Gastrocnemius medialis (tissue), 4 donors: ENCODE results near the gene CTNNBIP1. TPM values are rescaled to one million over a fixed set of nuclear protein-coding genes. Genes with fewer than 3 reads are reported as not detected.

Source experiments
- ATAC-seq, 2 donors: fragments of 150-250 bp; one replicate each; pipeline ENCODE4 v1.9.1; 2016
- DNase-seq, 2 donors: peaks; one replicate each; pipeline ENCODE4 v3.0.0-alpha.2; 2019
- H3K27ac ChIP-seq, 4 donors: fragments of 200-600 bp; sonication (generic); 1 replicate in 1 of 4; 2 replicates in 3 of 4; pipeline ENCODE4 v1.5.1; 2016 to 2018; ENCODE audit warnings: mild to moderate bottlenecking in 2 of 4, moderate library complexity in 1 of 4
- H3K27me3 ChIP-seq, 3 donors: fragments of 200-600 bp; sonication (generic) in 2 of 3; 1 replicate in 1 of 3; 2 replicates in 2 of 3; pipeline versions ENCODE4 v1.5.1 to v1.6.0; 2016 to 2019; ENCODE audit warnings: mild to moderate bottlenecking in 1 of 3, moderate library complexity in 1 of 3
- H3K36me3 ChIP-seq, 2 donors: fragments of 200-600 bp; sonication (generic) in 1 of 2; one replicate each; pipeline ENCODE4 v1.5.1; 2017 to 2018
- H3K4me1 ChIP-seq, 2 donors: fragments of 200-600 bp; sonication (generic) in 1 of 2; one replicate each; pipeline ENCODE4 v1.5.1; 2016 to 2017; ENCODE audit warnings: mild to moderate bottlenecking in 2 of 2
- H3K4me3 ChIP-seq, 4 donors: fragments of 200-600 bp; sonication (generic) in 3 of 4; 1 replicate in 1 of 4; 2 replicates in 3 of 4; pipeline ENCODE4 v1.5.1; 2016 to 2019; ENCODE audit warnings: mild to moderate bottlenecking in 2 of 4
- H3K9me3 ChIP-seq, 3 donors: fragments of 200-600 bp; sonication (generic) in 2 of 3; 1 replicate in 1 of 3; 2 replicates in 2 of 3; pipeline ENCODE4 v1.5.1; 2016 to 2019
- POLR2A ChIP-seq, 2 donors: fragments of 450-650 bp; IDR thresholded peaks; one replicate each; pipeline ENCODE4 v1.6.1; 2017; ENCODE audit warnings: antibody characterized with exemption in 2 of 2, mild to moderate bottlenecking in 2 of 2, moderate library complexity in 2 of 2
- in situ Hi-C, 4 donors: fragments of 200-750 bp; cut with MboI; loops; one replicate each; pipeline versions ENCODE4 v1.15.0 to v1.8.0; 2017; ENCODE audit warnings: low sequenced_read_pairs in 4 of 4
- intact Hi-C: fragments of 100-400 bp; cut with DNase I; formaldehyde crosslinking; loops from one replicate; pipeline ENCODE4 v1.15.1; 2023; ENCODE audit warnings: low total_unique reads
- total RNA-seq, 4 donors: library from RNA; depleted of rRNA; stranded (reverse); fragments of >200 nt; gene quantifications; one replicate each; pipeline versions ENCODE4 v1.1.0 to v1.2.3, GENCODE V29; 2016
- TF ChIP-seq, protein P1 (sequence below), 5 experiments: fragments of 450-650 bp in 3 of 5; fragments of 200-600 bp in 2 of 5; sonication (generic) in 2 of 5; IDR thresholded peaks in 4 of 5; conservative IDR thresholded peaks in 1 of 5; 1 replicate in 4 of 5; 2 replicates in 1 of 5; pipeline ENCODE4 v1.5.1; 2016 to 2019; ENCODE audit warnings: antibody characterized with exemption in 5 of 5, mild to moderate bottlenecking in 3 of 5, moderate library complexity in 3 of 5

The CTNNBIP1 gene
- total RNA-seq, 4 donors from 2014 or later, result 10.3 to 13.2 (median 10.4) TPM

DNA sequence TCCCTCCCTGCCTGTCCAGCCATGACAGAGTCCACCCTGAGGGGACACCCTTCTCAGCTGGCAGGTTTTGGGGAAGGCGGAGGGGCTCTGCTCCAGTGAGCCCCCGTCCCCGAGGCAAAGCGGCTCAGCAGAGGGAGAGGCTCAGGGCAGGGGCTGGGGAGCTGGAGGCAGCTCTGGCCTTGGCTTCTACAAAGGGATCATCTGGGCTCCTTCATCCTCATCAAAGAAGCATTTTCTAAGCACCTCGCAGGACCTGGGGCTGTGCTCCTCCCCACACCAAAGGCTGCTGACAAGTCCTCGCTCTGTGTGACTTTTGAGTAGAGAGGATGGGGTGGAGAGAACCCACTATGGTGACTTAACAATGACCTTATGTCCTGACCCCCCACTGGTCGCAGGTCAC, 65.3 kb downstream of the CTNNBIP1 start:
- Histone ChIP-seq H3K27me3 (no peaks in the 10 kb centered on the region), H3K27ac (peak overlapping the region in 1 of 4 donors; percentile 50), H3K4me1 (peaks cover 0 to 6% of the 10 kb centered on the region in 2 donors), H3K9me3 (no peaks in the 10 kb centered on the region), H3K36me3 (peaks cover 0 to 3% of the 10 kb centered on the region in 2 donors), H3K4me3 (no peak overlapping the region)
- TF ChIP-seq, protein P1, sequence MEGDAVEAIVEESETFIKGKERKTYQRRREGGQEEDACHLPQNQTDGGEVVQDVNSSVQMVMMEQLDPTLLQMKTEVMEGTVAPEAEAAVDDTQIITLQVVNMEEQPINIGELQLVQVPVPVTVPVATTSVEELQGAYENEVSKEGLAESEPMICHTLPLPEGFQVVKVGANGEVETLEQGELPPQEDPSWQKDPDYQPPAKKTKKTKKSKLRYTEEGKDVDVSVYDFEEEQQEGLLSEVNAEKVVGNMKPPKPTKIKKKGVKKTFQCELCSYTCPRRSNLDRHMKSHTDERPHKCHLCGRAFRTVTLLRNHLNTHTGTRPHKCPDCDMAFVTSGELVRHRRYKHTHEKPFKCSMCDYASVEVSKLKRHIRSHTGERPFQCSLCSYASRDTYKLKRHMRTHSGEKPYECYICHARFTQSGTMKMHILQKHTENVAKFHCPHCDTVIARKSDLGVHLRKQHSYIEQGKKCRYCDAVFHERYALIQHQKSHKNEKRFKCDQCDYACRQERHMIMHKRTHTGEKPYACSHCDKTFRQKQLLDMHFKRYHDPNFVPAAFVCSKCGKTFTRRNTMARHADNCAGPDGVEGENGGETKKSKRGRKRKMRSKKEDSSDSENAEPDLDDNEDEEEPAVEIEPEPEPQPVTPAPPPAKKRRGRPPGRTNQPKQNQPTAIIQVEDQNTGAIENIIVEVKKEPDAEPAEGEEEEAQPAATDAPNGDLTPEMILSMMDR (IDR thresholded peaks at IDR 0.05 in 4 of 5, conservative IDR thresholded peaks at IDR 0.05 in 1 of 5), result no peak
- ATAC-seq (no peak), DNase-seq (no peak)
- intact Hi-C loops (no loop called here), in situ Hi-C loops (no loop called here)

DNA sequence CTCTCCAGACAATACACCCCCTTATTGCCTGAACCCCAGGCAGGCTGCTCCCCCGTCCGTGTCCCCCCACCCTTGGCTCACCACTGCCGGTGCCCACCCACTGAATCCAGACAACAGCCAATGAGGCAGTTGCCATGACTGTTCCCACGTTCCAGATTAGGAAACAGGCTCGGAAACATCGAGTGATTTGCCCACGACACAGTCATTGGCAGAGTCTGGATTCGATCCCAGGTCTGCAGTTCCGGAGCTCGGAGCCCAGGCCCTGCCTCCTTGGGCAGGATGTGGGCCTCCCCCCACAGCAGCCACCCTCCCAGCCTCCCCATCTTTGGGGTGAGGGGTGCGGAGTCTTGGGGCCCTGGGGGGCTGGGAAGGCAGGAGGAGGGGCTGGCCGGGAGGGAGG, 66.0 kb downstream of the CTNNBIP1 start:
- no peaks in the 10 kb centered on the region for H3K9me3 ChIP-seq
- ATAC-seq (no peak), DNase-seq (no peak)
- H3K27me3 ChIP-seq, result no peaks in the 10 kb centered on the region
- intact Hi-C loops (no loop called here), in situ Hi-C loops (no loop called here)
- no peaks in the 10 kb centered on the region for H3K36me3 ChIP-seq
- no peak overlapping the region for H3K4me3 ChIP-seq
- TF ChIP-seq, protein P1 (IDR thresholded peaks at IDR 0.05 in 4 of 5, conservative IDR thresholded peaks at IDR 0.05 in 1 of 5), result no peak
- TF ChIP-seq POLR2A (IDR thresholded peaks at IDR 0.05), result no peak
- peaks cover 0 to 6% of the 10 kb centered on the region in 2 donors for H3K4me1 ChIP-seq
- H3K27ac ChIP-seq, result peak overlapping the region in 3 of 4 donors; percentile 6 to 50 (median 26)

DNA sequence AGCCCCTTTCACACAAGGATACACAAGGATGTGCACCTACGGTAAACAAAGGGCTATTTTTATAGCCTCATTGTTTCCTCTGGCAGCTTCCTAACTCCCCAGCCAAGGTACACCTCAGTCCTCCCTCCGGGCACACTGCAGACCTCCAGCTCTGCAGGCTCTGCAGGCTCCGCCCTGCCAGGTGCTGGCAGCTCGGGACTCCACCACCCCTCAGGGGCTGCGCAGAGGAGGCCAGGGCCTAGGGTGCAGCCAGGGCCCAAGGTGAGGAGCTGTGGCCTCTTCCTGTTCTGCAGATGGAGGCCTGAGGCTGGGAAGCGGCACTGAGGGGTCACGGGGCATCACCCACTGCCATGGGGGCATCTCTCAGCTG, 66.5 kb downstream of the CTNNBIP1 start:
- DNase-seq, result peak in 1 of 2 donors; percentile 11
- no peaks in the 10 kb centered on the region for H3K36me3 ChIP-seq
- H3K9me3 ChIP-seq, result no peaks in the 10 kb centered on the region
- peak overlapping the region in 3 of 4 donors; percentile 6 to 50 (median 26) for H3K27ac ChIP-seq
- in situ Hi-C loops (no loop called here), intact Hi-C loops (no loop called here)
- no peak for ATAC-seq
- no peak overlapping the region for H3K4me3 ChIP-seq
- H3K27me3 ChIP-seq, result no peaks in the 10 kb centered on the region
- H3K4me1 ChIP-seq, result peaks cover 0 to 6% of the 10 kb centered on the region in 2 donors
- TF ChIP-seq POLR2A (IDR thresholded peaks at IDR 0.05), result no peak
- TF ChIP-seq, protein P1 (IDR thresholded peaks at IDR 0.05 in 4 of 5, conservative IDR thresholded peaks at IDR 0.05 in 1 of 5), result no peak

DNA sequence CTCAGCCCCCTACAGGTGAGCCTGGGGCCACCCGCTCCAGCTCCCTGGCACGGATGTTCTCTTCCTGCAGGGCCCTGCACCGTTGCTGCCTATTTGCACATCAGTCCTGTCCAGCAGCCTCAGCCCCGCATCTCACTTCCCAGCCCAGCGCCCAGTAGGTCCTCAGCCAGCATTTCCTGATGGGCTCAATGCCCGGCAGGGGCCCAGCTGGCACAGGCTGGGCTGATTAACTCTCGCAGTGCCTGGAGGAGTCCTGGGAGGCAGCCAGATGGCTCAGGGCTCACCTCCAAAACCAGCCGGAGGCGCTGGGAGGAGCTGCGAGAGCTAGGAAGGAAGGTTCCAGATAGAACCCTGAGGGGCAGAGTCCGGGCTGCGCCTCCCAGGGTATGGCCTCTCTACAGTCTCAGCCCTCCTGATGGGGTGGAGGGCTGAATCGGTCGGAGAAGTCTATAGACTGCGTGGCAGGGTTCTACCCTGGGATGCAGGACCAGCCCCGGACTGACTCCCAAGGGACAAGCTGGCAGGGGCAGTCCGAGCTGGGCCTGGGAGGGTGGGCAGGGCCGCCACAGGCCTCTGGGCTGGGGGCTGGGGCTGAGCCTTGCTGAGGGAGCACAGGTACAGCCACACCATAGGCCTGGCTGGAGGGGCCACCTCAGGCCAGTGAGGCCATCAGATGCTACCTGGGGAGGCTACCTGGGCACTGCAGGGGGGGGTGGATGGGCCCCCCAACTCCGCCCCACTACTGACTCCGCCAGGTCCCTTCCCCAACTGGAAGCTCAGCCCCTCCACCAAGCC, 67.1 kb downstream of the CTNNBIP1 start:
- Histone ChIP-seq H3K4me1 (peaks cover 0 to 6% of the 10 kb centered on the region in 2 donors), H3K9me3 (no peaks in the 10 kb centered on the region), H3K27ac (peak overlapping the region in 2 of 4 donors; percentile 50 to 52), H3K27me3 (no peaks in the 10 kb centered on the region), H3K4me3 (no peak overlapping the region), H3K36me3 (no peaks in the 10 kb centered on the region)
- DNase-seq (peak in 1 of 2 donors; percentile 5), ATAC-seq (no peak)
- intact Hi-C loops (no loop called here), in situ Hi-C loops (no loop called here)
- TF ChIP-seq, protein P1 (IDR thresholded peaks at IDR 0.05 in 4 of 5, conservative IDR thresholded peaks at IDR 0.05 in 1 of 5), result no peak
- TF ChIP-seq POLR2A (IDR thresholded peaks at IDR 0.05), result no peak
